DMS79 (cell line): ENCODE measurements around the gene XYLT1.
"Not testable (repeated sequence)": the region's sequence is repeated elsewhere in the genome, so short reads cannot be mapped to it uniquely, and the experiment has no call there.

Source experiments
- DNase-seq: peaks from one replicate; lab custom pipeline; 2025; lab: John Stamatoyannopoulos, UW

XYLT1 gene

DNA sequence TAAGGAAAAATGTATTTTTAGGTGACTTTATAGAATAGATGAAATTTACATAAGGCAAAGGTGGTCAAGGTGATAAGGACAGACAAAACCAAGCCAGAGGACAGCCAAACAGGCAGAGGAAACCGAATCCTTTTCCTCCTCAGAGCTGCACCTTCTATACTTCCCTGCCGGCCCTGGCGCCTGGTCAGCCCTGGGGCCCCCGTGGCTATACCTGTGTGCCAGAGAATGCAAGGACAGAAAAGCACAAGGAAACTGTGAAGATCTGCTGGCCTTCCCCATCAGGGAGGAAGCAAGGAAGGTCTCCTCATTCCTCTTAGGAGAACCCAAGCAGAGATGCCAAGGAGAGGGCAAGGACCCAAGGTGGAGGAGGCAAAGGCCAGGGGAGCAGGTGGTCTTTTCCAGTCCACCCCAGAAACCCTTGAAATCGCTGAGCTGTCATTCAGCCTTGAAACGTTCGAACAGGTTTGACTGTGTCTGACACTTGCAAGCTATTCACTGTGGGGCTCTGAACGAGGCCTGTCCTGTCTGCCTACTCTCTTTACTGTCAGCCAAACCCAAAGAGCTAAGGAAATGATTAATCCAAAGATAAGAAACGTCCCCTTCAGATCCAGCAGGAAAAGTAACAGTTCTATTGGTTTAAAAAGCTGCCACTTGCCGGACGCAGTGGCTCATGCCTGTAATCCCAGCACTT is 114.4 kb downstream of the XYLT1 start:
- DNase-seq: no peak

GRCh38 chr16:17354685-17355084 is 116.1 kb downstream of the XYLT1 start:
- no peak for DNase-seq

DNA sequence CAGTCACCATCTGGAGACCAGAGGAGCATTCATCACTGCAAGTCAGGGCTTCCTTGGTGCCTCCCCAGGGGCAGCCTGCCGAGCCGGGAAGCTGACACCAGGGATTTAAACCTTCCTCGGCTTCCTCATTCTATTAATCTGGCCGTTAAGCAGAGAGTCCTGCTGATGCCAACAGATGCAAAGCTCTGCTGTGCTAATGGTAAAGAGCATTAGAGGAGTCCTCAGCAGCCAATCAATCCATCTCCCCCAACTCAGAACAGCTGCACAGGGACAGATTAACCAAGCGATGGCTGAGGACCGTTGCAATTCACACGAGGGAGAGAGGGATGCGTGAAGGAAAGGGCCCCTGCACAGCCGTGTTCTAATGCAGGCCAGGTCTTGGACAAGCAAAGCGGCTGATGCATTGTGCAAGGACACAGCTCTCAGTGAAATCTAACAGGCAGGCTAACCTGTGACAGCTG is 116.6 kb downstream of the XYLT1 start:
- no peak for DNase-seq

GRCh38 chr16:17353561-17353960 is 117.2 kb downstream of the XYLT1 start:
- no peak for DNase-seq

- no peak for DNase-seq
These were observed 119.2 kb downstream of the XYLT1 start for GRCh38 chr16:17351441-17352035.

DNA sequence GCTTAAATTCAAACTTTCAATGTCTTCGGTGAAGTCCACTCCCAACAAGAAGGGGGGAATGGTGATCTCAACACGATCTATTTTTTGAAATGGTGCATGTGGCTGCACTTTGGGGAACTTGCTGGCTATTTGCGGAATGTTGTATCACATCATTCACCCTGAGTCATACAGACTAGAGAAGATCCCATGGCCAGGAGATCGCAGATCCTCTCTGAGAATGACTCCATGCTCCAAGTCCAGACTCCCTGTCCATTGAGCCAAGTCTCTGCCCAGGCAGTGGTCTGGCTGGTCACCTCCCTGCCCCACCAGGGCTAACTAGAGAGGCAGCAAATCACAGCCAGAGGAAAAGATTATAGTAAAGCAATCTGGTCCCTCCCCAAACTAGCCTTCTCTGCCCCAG is 120.6 kb downstream of the XYLT1 start:
- no peak for DNase-seq

DNA sequence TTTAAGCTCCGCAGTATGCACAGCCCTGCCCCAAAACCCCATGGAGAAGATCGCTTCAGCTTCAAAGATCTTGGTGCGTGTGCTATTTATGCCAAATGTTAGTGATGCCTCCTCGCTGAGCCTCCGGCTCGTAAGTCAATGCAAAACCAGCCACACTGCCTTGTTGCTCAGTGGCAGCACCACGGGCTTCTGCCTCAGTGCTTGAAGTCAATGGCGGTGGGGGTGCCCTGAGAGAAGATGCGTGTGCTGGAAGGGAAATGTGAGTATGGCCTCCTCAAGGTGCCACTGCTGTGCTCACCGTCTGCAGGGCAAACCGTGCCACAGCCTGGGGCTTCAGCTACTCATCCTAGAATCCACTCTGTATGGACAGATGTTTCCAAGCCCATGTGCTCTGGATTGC is 121.9 kb downstream of the XYLT1 start:
- DNase-seq: no peak

- no peak for DNase-seq
These were observed 122.5 kb downstream of the XYLT1 start for GRCh38 chr16:17348042-17348783.

GRCh38 chr16:17347624-17348023 is 123.1 kb downstream of the XYLT1 start:
- no peak for DNase-seq

GRCh38 chr16:17346621-17347569 is 123.9 kb downstream of the XYLT1 start:
- no peak for DNase-seq

- DNase-seq: peak; percentile 15
These were observed 125.7 kb downstream of the XYLT1 start for GRCh38 chr16:17345043-17345442.

DNA sequence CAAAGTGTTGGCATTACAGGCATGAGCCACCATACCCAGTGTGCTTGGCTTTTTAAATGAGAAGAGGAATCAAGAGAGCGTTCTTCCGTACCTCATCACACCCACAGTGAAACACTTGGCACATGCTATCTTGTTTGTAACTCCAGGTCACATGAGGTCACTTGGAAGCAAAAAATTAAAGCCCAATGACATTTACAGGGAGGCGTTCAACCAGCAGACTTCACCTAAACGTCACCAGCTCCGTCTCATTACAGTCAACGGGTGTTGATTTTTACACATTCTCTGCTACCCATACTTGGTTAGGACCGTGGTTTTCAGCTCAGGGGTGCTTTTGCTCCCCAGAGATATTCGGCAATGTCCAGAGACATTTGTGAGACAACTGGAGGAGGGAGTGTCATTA is 127.0 kb downstream of the XYLT1 start:
- DNase-seq: no peak

- DNase-seq: no peak
These were observed 127.7 kb downstream of the XYLT1 start for GRCh38 chr16:17343028-17343427.

- no peak for DNase-seq
These were observed 128.7 kb downstream of the XYLT1 start for GRCh38 chr16:17342031-17342430.

GRCh38 chr16:17340804-17341203 is 130.0 kb downstream of the XYLT1 start:
- no peak for DNase-seq

DNA sequence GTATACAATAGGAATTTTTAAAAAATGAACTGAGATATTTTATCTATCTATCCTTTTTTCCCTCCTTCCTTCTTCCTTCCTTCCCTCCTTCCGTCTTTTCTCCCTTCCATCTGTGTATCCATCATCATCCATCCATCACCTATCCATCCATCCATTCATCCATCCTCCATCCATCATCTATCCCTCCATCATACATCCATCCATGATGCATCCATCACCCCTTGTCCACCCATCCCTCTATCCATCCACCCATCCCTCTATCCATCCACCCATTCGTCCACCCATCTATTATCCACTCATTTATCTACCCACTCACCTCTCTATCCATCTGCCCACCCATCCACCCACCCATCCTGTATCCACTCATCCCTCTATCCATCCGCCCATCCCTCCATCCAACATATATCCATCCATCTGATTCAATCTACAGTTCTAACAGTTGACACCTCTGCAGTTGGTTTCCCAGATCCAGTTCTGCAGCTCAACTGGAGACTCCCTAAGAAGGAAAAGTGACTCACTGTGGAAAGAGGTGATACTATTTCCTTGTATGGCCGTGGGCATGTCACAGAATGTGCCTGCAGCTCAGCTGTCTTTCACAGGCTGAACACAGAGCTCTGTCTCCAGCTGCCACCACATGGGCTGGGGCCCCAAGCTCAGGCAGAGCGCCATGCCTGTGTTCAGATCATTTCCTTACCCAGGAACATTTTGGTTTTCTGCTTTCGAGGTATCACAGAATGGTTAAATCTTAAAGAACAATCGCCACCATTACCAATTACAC is 130.8 kb downstream of the XYLT1 start:
- DNase-seq: no peak

GRCh38 chr16:17338244-17338643 is 132.5 kb downstream of the XYLT1 start:
- DNase-seq: no peak

DNA sequence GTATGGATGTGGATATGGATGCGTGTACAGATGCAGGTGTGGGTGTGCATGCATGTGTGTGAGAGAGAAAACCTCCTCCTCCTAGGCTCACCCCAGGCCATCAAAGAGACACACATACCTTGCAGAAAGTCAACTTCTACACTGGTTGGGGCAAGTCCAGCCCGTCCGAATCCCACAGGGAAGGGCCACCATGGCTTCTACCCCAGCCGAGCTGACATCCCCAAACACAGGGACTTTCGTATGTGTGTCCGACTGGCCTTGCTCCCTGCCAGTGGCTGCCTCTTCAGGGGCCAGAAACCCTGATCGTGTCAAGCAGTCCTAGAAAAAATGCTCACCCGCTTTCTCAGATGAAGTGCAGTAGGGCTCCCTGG is 134.2 kb downstream of the XYLT1 start:
- DNase-seq: no peak

DNA sequence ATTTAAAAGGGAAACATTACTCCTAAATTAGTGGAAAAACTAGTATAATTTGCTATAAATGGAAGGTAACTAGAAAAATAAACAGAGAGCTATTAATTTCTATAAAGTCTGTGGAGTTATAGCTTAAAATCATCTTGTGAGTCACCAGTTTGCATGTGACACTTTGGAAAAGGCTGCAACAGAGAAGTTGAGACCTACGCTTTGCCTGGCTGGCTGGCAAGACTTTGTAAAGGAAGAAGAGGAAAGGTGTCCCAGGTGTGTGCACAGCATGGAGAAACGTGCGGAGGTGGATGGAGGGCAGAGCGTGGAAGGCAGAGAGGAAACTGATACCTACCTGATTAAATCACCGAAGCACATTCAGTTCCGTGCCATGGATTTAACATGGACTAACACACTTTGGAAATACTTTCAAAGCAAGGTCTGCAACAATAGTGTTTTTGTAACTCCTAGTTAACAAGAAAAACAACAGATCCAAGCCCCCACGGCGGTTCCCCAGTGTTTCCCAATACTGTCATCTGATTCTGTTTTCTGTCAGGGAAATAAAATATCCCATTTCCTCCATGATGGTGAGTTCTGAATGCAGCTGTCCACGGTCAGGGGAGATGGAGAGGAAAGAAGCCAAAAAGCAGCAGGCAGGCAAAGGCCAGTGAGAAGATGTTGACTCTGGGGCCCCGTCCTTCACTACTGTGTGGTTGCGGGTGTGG is 134.8 kb downstream of the XYLT1 start:
- no peak for DNase-seq

GRCh38 chr16:17335406-17335805 is 135.4 kb downstream of the XYLT1 start:
- not testable (repeated sequence) for DNase-seq

GRCh38 chr16:17334096-17334495 is 136.7 kb downstream of the XYLT1 start:
- DNase-seq: no peak
